ENCODE measurements around the gene CDKN2C.

The CDKN2C gene

GRCh38 chr1:50969611-50970508 is at the start of gene CDKN2C:
TSS of gene CDKN2C (plus strand) at chr1:50970245. CDS start at chr1:50970369, 124 bp downstream.
- peak; percentile 11 for TF ChIP-seq CTCF (IDR thresholded peaks at IDR 0.05; ENCODE audit: low read length, missing control alignments)
- DNase-seq (ENCODE audit: low read depth) = peak; percentile 80
- H3K4me3 ChIP-seq (replicated peaks; ENCODE audit: low read depth, low read length) = peak within 1 kb of the TSS; percentile 97

- no peak for TF ChIP-seq CTCF (IDR thresholded peaks at IDR 0.05; ENCODE audit: low read length, missing control alignments)
- no peak overlapping the region for H3K4me3 ChIP-seq (replicated peaks; ENCODE audit: low read depth, low read length)
- no peak for DNase-seq (ENCODE audit: low read depth)
These were observed 49.6 kb upstream of the CDKN2C start for GRCh38 chr1:50920409-50920808.

GRCh38 chr1:50921029-50921428 is 49.0 kb upstream of the CDKN2C start:
- H3K4me3 ChIP-seq (replicated peaks; ENCODE audit: low read depth, low read length) = no peak overlapping the region
- no peak for TF ChIP-seq CTCF (IDR thresholded peaks at IDR 0.05; ENCODE audit: low read length, missing control alignments)
- DNase-seq (ENCODE audit: low read depth) = no peak

- H3K4me3 ChIP-seq (replicated peaks; ENCODE audit: low read depth, low read length) = no peak overlapping the region
- TF ChIP-seq CTCF (IDR thresholded peaks at IDR 0.05; ENCODE audit: low read length, missing control alignments) = no peak
- no peak for DNase-seq (ENCODE audit: low read depth)
These were observed 46.5 kb upstream of the CDKN2C start for GRCh38 chr1:50923564-50923963.

- peak; percentile 68 for DNase-seq (ENCODE audit: low read depth)
- TF ChIP-seq CTCF (IDR thresholded peaks at IDR 0.05; ENCODE audit: low read length, missing control alignments) = peak; percentile 52
- no peak overlapping the region for H3K4me3 ChIP-seq (replicated peaks; ENCODE audit: low read depth, low read length)
These were observed 40.6 kb upstream of the CDKN2C start for GRCh38 chr1:50929376-50929958.

- H3K4me3 ChIP-seq (replicated peaks; ENCODE audit: low read depth, low read length) = no peak overlapping the region
- no peak for DNase-seq (ENCODE audit: low read depth)
- no peak for TF ChIP-seq CTCF (IDR thresholded peaks at IDR 0.05; ENCODE audit: low read length, missing control alignments)
These were observed 39.9 kb upstream of the CDKN2C start for GRCh38 chr1:50930193-50930592.

All from fibroblast of pulmonary artery (primary cell).